GM10266 (cell line): Measurements from ENCODE around the gene LCE7A.

ENCODE experiments used
- DNase-seq: peaks from one replicate; pipeline ENCODE4 v3.0.0; 2012; ENCODE audit errors: extremely low spot score
- TF ChIP-seq, protein P1 (sequence below): IDR thresholded peaks from 2 replicates; pipeline ENCODE4 v1.5.1; 2012; ENCODE audit warnings: mild to moderate bottlenecking, low read depth; ENCODE audit not compliant: control insufficient read depth, insufficient read depth; ENCODE audit errors: missing control alignments

The LCE7A gene, protein sequence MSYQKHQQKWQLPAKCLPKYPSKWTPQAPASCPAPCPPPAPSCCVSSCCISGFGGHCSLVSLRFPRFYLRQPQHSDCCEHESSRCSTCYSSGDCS

DNA sequence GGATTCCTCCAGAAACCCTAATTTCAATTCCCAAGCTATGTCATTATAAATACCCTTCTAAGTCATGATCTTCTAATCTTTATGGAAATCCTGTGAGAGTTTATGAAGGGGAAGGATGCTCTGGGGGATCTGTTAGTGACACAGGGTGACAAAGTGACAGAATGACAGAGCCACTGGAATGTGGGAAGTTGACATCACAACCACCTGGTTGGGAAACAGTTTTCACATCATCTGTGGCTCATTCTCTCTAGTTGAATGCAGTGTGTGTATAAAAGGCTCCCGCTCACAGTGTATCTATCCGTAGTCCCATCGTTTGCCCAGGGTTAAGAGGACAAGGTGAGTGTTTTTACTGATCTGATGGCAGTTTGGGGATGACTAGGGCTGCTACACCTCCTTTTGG lies at the start of gene LCE7A:
TSS of gene LCE7A (plus strand) at position 301 of the 400 bp plus-strand sequence. CDS start 702 bp downstream, outside the sequence.
- TF ChIP-seq, protein P1, sequence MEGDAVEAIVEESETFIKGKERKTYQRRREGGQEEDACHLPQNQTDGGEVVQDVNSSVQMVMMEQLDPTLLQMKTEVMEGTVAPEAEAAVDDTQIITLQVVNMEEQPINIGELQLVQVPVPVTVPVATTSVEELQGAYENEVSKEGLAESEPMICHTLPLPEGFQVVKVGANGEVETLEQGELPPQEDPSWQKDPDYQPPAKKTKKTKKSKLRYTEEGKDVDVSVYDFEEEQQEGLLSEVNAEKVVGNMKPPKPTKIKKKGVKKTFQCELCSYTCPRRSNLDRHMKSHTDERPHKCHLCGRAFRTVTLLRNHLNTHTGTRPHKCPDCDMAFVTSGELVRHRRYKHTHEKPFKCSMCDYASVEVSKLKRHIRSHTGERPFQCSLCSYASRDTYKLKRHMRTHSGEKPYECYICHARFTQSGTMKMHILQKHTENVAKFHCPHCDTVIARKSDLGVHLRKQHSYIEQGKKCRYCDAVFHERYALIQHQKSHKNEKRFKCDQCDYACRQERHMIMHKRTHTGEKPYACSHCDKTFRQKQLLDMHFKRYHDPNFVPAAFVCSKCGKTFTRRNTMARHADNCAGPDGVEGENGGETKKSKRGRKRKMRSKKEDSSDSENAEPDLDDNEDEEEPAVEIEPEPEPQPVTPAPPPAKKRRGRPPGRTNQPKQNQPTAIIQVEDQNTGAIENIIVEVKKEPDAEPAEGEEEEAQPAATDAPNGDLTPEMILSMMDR: no peak
- DNase-seq: no peak

DNA sequence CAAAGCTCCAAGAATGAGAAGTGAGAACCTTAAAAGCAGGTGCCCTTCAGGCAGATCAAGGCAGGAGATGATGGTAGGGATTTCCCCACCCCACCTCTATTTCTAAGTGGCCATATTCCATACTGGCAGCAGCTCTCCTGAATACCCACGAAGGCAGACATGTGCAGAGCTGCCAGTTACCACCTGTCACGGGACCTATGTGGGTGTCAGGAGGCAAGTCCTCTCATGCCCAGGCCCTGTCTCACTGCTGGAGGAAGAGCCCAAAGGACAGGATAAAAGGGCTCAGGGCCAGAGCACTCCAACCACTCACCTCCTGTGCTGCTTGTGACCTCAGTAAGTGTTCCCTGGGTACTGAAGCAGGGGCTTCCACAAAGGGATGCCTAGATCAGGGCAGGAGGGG lies 48.7 kb upstream of the LCE7A start:
- TF ChIP-seq, protein P1: no peak
- no peak for DNase-seq

DNA sequence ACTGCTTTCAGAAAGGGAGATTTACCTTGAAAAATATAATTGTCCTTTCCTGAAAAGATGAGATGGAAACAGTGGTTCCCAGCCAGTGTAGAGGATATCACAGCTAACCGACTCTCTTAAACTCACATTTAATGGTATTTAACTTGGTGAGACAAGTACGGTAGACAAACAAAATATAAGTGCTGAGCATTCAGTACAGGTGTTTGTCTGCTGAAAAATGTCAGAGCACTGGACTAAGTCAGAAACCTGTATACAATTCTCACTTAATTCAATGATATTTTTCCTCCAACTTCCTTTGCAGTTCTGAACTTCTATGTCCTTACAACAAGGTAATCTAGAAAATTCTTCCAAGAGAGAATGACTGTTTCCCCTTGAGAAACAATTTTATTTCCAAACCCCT lies 48.1 kb upstream of the LCE7A start, which contains the start of gene LCE1B:
TSS of gene LCE1B (plus strand) at position 301 of the 400 bp plus-strand sequence. CDS start 476 bp downstream, outside the sequence.
- no peak for DNase-seq
- TF ChIP-seq, protein P1: no peak

DNA sequence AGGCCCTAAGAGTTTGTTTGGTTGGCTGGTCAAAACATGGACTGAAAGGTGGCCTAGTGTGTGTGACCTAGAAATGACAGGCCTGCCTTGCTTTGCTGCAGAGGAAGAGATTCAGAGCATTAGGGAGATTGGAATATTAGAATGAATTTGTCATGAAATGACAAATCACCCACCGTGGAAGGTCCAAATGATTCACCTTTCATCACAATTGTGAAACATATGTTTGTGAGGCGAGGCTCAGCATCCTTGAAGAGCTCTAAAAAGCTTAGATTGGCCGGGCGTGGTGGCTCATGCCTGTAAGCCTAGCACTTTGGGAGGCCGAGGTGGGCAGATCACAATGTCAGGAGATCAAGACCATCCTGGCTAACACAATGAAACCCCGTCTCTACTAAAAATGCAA lies 42.5 kb upstream of the LCE7A start:
- no peak for DNase-seq
- TF ChIP-seq, protein P1: no peak

DNA sequence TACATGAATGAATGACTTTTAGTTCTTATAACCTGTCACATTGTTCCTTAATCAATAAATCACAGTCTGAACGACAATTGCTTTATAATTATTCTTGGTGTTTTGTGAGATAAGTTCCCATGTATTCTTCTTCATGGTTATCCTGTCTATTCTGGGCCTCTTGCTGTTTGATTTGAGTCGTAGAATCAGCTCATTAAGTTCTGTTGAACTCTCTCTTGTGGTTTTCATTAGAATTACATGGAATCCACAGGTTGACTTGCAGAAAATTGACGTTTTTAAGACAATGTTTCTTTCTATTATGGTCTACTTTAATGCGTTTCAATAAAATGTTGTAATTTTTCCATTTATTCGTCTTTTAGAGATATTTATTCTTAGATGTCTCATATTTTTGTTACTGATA lies 36.5 kb upstream of the LCE7A start:
- no peak for DNase-seq
- TF ChIP-seq, protein P1: no peak

DNA sequence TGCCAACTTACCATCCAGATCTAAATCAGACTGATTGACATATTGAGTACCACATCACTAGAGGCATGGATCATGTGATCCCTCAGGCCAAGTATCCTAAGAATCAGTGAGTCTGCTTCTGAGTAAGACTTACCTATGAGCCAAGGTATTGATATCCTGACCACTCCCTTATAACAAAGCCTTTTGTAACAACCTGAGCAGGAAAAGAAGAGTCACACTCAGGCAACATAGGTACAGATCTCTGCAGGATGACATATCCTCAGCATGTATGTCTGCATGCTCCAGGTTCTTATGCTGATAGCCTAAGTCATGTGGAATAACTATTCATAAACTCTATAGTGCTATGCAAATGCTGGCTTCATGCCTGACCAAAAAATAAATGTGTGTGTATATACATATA lies 34.8 kb upstream of the LCE7A start:
- TF ChIP-seq, protein P1: no peak
- DNase-seq: no peak

DNA sequence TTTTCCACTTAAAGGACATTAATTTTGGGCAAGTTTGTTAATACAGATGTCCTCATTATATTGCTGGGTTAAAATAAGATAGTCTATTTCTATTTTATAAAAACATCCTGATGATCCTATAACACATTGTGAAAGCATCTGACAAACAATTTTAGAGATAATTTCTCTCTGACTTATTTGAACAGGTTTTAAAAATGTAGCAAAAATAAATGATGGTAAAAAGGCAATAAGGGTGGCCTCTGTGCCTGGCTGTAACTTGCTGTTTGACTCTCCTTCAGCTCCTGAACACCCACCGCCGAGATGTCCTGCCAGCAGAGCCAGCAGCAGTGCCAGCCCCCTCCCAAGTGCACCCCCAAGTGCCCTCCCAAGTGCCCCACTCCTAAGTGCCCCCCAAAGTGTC lies 32.6 kb upstream of the LCE7A start, which contains the start of gene LCE1A:
TSS of gene LCE1A (plus strand) at position 301 of the 400 bp plus-strand sequence. CDS start at position 301, 0 bp downstream.
- no peak for DNase-seq
- TF ChIP-seq, protein P1: no peak
